HCT116 (cell line): ENCODE measurements around the gene SUPT3H. TPM values are rescaled to one million over a fixed set of nuclear protein-coding genes. Genes with fewer than 3 reads are reported as not detected.

Experiments used
- ATAC-seq: fragments of 200-7000 bp; cut with Tn5 transposase; 2 replicates; pipeline ENCODE4 v1.9.1; 2020; ENCODE audit warnings: mild to moderate bottlenecking, moderate library complexity
- BruUV-seq: library from RNA; stranded (reverse); fragments of 400-500 nt; replicated peaks from 2 replicates; lab custom pipeline; 2021; lab: Mats Ljungman, UMichigan
- CTCF ChIA-PET: fragments of 300-600 bp; sonication (Branson Sonifier 250); formaldehyde crosslinking; loops from one replicate; lab custom pipeline; 2021; ENCODE audit warnings: antibody characterized with exemption; lab: Charles Lee
- POLR2A ChIA-PET: fragments of 300-600, 350-600 bp; sonication (Branson Sonifier 250); formaldehyde crosslinking; loops from one replicate; lab custom pipeline; 2021; ENCODE audit warnings: antibody characterized with exemption; lab: Charles Lee
- RAD21 ChIA-PET, 2 experiments: fragments of 300-600 bp; sonication (Branson Sonifier 250); formaldehyde crosslinking; loops; one replicate each; lab custom pipeline; 2023; ENCODE audit warnings: low total read pairs in 2 of 2; ENCODE audit not compliant: uncharacterized antibody in 2 of 2, unreplicated experiment in 2 of 2, low non-redundant PET in 1 of 2; lab: Charles Lee
- DNase-seq: peaks from one replicate; pipeline ENCODE4 v3.0.0-alpha.2; 2010; ENCODE audit warnings: low read depth, low spot score
- H2AFZ ChIP-seq: fragments of 200-600 bp; shearing (Covaris generic), sonication (generic); 2 replicates; pipeline ENCODE4 v1.6.1; 2017; ENCODE audit warnings: low read depth, mixed run types, mixed read lengths, antibody characterized with exemption, low read length; ENCODE audit not compliant: poor library complexity, severe bottlenecking
- H3K27ac ChIP-seq: 2 replicates; pipeline ENCODE4 v1.5.1; 2012; ENCODE audit warnings: low read depth, low read length
- H3K27me3 ChIP-seq: fragments of 200-600 bp; sonication (generic); 2 replicates; pipeline ENCODE4 v1.6.1; 2016; ENCODE audit warnings: mixed run types, low read length, mixed read lengths; ENCODE audit not compliant: insufficient read depth
- H3K36me3 ChIP-seq, 2 experiments: fragments of 200-500 bp in 1 of 2; fragments of 200-600 bp in 1 of 2; sonication (Bioruptor generic) in 1 of 2; sonication (generic) in 1 of 2; 2 replicates each; pipeline versions ENCODE4 v1.5.1 to v1.6.1; 2014 to 2016; ENCODE audit warnings: low read length in 2 of 2, inconsistent platforms in 1 of 2, mixed read lengths in 1 of 2, mixed run types in 1 of 2; ENCODE audit not compliant: insufficient read depth in 2 of 2, control insufficient read depth in 1 of 2
- H3K4me1 ChIP-seq, 2 experiments: fragments of 200-600 bp in 1 of 2; sonication (generic) in 1 of 2; 2 replicates each; pipeline versions ENCODE4 v1.5.1 to v1.6.1; 2012 to 2017; ENCODE audit warnings: low read length in 2 of 2, inconsistent platforms in 1 of 2, mild to moderate bottlenecking in 1 of 2, mixed read lengths in 1 of 2, mixed run types in 1 of 2, moderate library complexity in 1 of 2; ENCODE audit not compliant: insufficient read depth in 2 of 2, control insufficient read depth in 1 of 2
- H3K4me2 ChIP-seq: fragments of 200-600 bp; sonication (generic); 2 replicates; pipeline ENCODE4 v1.6.1; 2017; ENCODE audit warnings: mixed run types, low read length, mixed read lengths
- H3K4me3 ChIP-seq, 2 experiments: fragments of 200-600 bp in 1 of 2; sonication (generic) in 1 of 2; replicated peaks in 1 of 2; 2 replicates each; pipeline ENCODE4 v1.5.1; 2011 to 2016; ENCODE audit warnings: low read length in 2 of 2, control low read depth in 1 of 2, low read depth in 1 of 2, mild to moderate bottlenecking in 1 of 2, mixed read lengths in 1 of 2, mixed run types in 1 of 2
- H3K79me2 ChIP-seq: fragments of 200-600 bp; sonication (generic); 2 replicates; pipeline ENCODE4 v1.6.1; 2017; ENCODE audit warnings: mild to moderate bottlenecking, mixed run types, low read length, moderate library complexity, mixed read lengths; ENCODE audit not compliant: insufficient read depth
- H3K9ac ChIP-seq: fragments of 200-600 bp; sonication (generic); 2 replicates; pipeline ENCODE4 v1.6.1; 2016; ENCODE audit warnings: low read length, mixed read lengths
- H3K9me2 ChIP-seq: fragments of 200-600 bp; sonication (generic), shearing (Covaris generic); 2 replicates; pipeline ENCODE4 v1.6.1; 2017; ENCODE audit warnings: mixed run types, mild to moderate bottlenecking, moderate library complexity; ENCODE audit not compliant: insufficient read depth
- H3K9me3 ChIP-seq, 2 experiments: fragments of 200-500 bp in 1 of 2; fragments of 200-600 bp in 1 of 2; sonication (Bioruptor generic) in 1 of 2; sonication (generic) in 1 of 2; 2 replicates each; pipeline ENCODE4 v1.6.1; 2014 to 2017; ENCODE audit warnings: low read length in 2 of 2, mixed read lengths in 2 of 2, inconsistent platforms in 1 of 2, low read depth in 1 of 2, mild to moderate bottlenecking in 1 of 2, mixed run types in 1 of 2, moderate library complexity in 1 of 2; ENCODE audit not compliant: control insufficient read depth in 1 of 2, insufficient read depth in 1 of 2
- H4K20me1 ChIP-seq: fragments of 200-600 bp; sonication (generic), shearing (Covaris generic); 2 replicates; pipeline ENCODE4 v1.6.1; 2017; ENCODE audit warnings: mixed run types, mild to moderate bottlenecking, moderate library complexity; ENCODE audit not compliant: insufficient read depth
- CBX3 ChIP-seq: IDR thresholded peaks from 2 replicates; pipeline ENCODE4 v1.6.1; 2012; ENCODE audit warnings: low read depth
- CEBPB ChIP-seq: IDR thresholded peaks from 2 replicates; pipeline ENCODE4 v1.6.1; 2012; ENCODE audit warnings: low read depth
- EGR1 ChIP-seq: IDR thresholded peaks from 2 replicates; pipeline ENCODE4 v1.6.1; 2012; ENCODE audit warnings: low read depth
- FOSL1 ChIP-seq: IDR thresholded peaks from 2 replicates; pipeline ENCODE4 v1.6.1; 2012; ENCODE audit warnings: low read depth
- SIN3A ChIP-seq: IDR thresholded peaks from 2 replicates; pipeline ENCODE4 v1.6.1; 2012; ENCODE audit warnings: low read depth
- SP1 ChIP-seq: IDR thresholded peaks from 2 replicates; pipeline ENCODE4 v1.6.1; 2012; ENCODE audit warnings: low read depth
- YY1 ChIP-seq: IDR thresholded peaks from 2 replicates; pipeline ENCODE4 v1.6.1; 2011; ENCODE audit warnings: low read length, low read depth, moderate library complexity, mild to moderate bottlenecking; ENCODE audit not compliant: insufficient replicate concordance; ENCODE audit errors: extremely low read depth
- ZBTB33 ChIP-seq: IDR thresholded peaks from 2 replicates; pipeline ENCODE4 v1.6.1; 2011; ENCODE audit warnings: mild to moderate bottlenecking, low read length, moderate library complexity; ENCODE audit not compliant: insufficient replicate concordance; ENCODE audit errors: extremely low read depth
- ZFX ChIP-seq: fragments of 450-650 bp; IDR thresholded peaks from 2 replicates; pipeline ENCODE4 v1.6.1; 2017
- intact Hi-C: fragments of 100-400 bp; cut with micrococcal nuclease; formaldehyde crosslinking; loops from 2 replicates; pipeline ENCODE4 v1.10.0; 2022
- total RNA-seq: library from RNA; stranded (reverse); gene quantifications from one replicate; pipeline ENCODE4 v1.2.1, GENCODE V29; 2021; ENCODE audit not compliant: unreplicated experiment

SUPT3H gene
- total RNA-seq, 1 experiment from 2014 or later = 7.4 TPM

- H2AFZ ChIP-seq = no peak overlapping the region
- H3K27ac ChIP-seq = no peak overlapping the region
- ATAC-seq (no peak), DNase-seq (no peak)
- RAD21 ChIA-PET = no interaction called here
- no peaks in the 10 kb centered on the region for H3K9me3 ChIP-seq
- H3K4me2 ChIP-seq = no peak overlapping the region
- BruUV-seq = no TSS peak
- no peak overlapping the region for H3K4me3 ChIP-seq
- POLR2A ChIA-PET = no interaction called here
- no peak overlapping the region for H3K9ac ChIP-seq
- CTCF ChIA-PET = no interaction called here
- no peaks in the 10 kb centered on the region for H3K27me3 ChIP-seq
- no peaks in the 10 kb centered on the region for H3K79me2 ChIP-seq
- no peak for TF ChIP-seq SP1
- no peak for TF ChIP-seq SIN3A
- no peak for TF ChIP-seq CBX3
- TF ChIP-seq ZFX = no peak
- TF ChIP-seq EGR1 = no peak
- TF ChIP-seq YY1 = no peak
- TF ChIP-seq FOSL1 = no peak
- TF ChIP-seq ZBTB33 = no peak
- no peak for TF ChIP-seq CEBPB
- no peaks in the 10 kb centered on the region for H4K20me1 ChIP-seq
- intact Hi-C loops = no loop called here
- no peaks in the 10 kb centered on the region for H3K36me3 ChIP-seq
- peaks cover 0 to 2% of the 10 kb centered on the region in 2 experiments; a peak in 1 of 4 replicates for H3K4me1 ChIP-seq
- no peaks in the 10 kb centered on the region for H3K9me2 ChIP-seq
These were observed 245.0 kb downstream of the SUPT3H start for GRCh38 chr6:45132658-45133294.
